Pancreas (tissue), 10 donors: ENCODE data around the gene HOXD4. TPM values are rescaled to one million over a fixed set of nuclear protein-coding genes. Genes with fewer than 3 reads are reported as not detected.

Source experiments
- ATAC-seq, 4 donors: fragments of 200-7000 bp; cut with Tn5 transposase; one replicate each; pipeline versions ENCODE4 v1.8.0 to v1.9.1; 2020; ENCODE audit warnings: mild to moderate bottlenecking in 4 of 4, moderate library complexity in 4 of 4
- DNase-seq, 6 donors: peaks; one replicate each; pipeline ENCODE4 v3.0.0-alpha.2; 2020
- FAIRE-seq: peaks from 2 replicates; lab custom pipeline; 2012; peaks lifted over from hg19 to GRCh38; lab: Jason Lieb, UNC
- H3K27ac ChIP-seq, 4 donors: fragments of 200-600 bp; sonication (generic); 1 replicate in 3 of 4; 2 replicates in 1 of 4; pipeline versions ENCODE4 v1.5.0 to v1.8.0; 2020
- H3K27me3 ChIP-seq, 4 donors: fragments of 200-600 bp; one replicate each; pipeline ENCODE4 v1.8.0; 2021
- H3K36me3 ChIP-seq, 3 donors: fragments of 200-600 bp; sonication (generic) in 1 of 3; one replicate each; pipeline versions ENCODE4 v1.5.0 to v1.8.0; 2020 to 2021
- H3K4me1 ChIP-seq, 3 donors: fragments of 200-600 bp; one replicate each; pipeline ENCODE4 v1.8.0; 2021
- H3K4me3 ChIP-seq, 4 donors: fragments of 200-600 bp; sonication (generic) in 2 of 4; one replicate each; pipeline versions ENCODE4 v1.5.0 to v1.8.0; 2020 to 2021
- H3K9me3 ChIP-seq, 4 donors: fragments of 200-600 bp; one replicate each; pipeline ENCODE4 v1.8.0; 2021
- WGBS, 2 donors: extraction: QIAGEN DNeasy Blood & Tissue Kit; methylation state at CpG; one replicate each; pipeline ENCODE4 v1.1.7; 2013; 5-methylcytosine and 5-hydroxymethylcytosine counted together
- intact Hi-C, 3 donors: fragments of 100-400 bp; cut with DNase I; formaldehyde crosslinking; loops; one replicate each; pipeline versions ENCODE4 v1.11.1 to v1.14.2; 2022
- polyA plus RNA-seq, 2 donors: library from polyadenylated mRNA; stranded (reverse); fragments of 200-250 nt; gene quantifications; one replicate each; pipeline ENCODE4 v1.2.3, GENCODE V29; 2013
- total RNA-seq, 6 donors: library from RNA; stranded (reverse); fragmentation: NEBNext Ultra II Directional in 4 of 6; extraction: Animal tissue kit (Norgen Biotek cat#: 25700) in 4 of 6; gene quantifications; one replicate each; pipeline versions ENCODE4 v1.2.1 to v1.2.4, GENCODE V29; 2021 to 2023
- TF ChIP-seq, protein P1 (sequence below), 4 donors: fragments of 200-600 bp; sonication (generic) in 3 of 4; IDR thresholded peaks; one replicate each; pipeline versions ENCODE4 v1.5.0 to v1.8.0; 2021; ENCODE audit warnings: antibody characterized with exemption in 4 of 4
- donor health status: healthy with polysubstance abuse.
- donor health status: DM: no; HTN: no; CAD: no; lungs with moderate emphysema.
- donor health status: DM: no; HTN: no; CAD: no.
- donor health status: control.
- donor health status: control.
- donor health status: Bipolar disorder and iron deficiency.
- donor health status: DM: yes; HTN: yes; CAD: no.
- donor health status: DM: no; HTN: no; CAD: no.
- donor health status: DM: no; HTN: no; CAD: no.
- donor health status: DM: yes; HTN: yes; CAD: no.

Gene HOXD4
- total and polyA plus RNA-seq, 8 donors, result 0.13 to 1.8 (median 0.31) TPM; not detected in 2

DNA sequence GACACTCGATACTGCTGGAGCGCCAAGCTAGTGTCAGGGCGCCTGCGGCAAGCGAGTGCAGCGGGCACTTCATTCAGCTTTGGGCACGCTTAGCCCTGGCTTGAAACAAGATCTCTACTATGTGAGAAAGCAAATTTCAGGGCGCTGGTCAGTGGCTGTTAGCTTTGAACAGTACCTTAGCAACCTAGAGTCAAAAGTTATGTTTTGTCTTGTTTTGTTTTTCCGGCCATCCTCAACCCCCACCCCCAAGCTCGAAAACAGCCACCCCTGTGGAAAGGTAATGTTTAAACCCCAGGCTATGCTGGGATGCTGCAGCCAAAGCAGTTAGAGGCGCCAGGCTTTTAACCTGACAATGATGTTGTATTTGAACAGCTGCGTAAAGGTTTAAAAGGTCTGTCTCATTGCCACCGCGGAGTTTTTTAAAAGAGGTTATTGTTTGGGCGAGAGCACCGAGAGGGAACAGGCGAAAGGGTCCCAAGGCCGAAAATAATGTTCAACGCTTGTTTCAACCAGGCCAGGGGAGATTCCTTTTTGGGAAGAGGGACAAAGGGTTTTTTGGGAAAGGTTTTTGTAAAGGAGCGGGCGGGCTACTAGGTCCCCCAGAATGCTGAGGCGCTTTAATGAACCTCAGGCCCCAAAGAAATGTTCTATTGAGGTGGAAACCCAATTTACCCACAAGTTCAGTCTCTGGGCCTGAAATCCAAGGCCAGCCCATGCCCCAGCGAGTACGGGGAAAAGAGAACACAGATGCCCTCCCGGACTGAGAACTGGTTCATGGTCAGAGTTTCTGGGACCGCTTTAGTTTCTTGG, 37.0 kb upstream of the HOXD4 start:
- FAIRE-seq (no peak), ATAC-seq (no peak), DNase-seq (no peak)
- intact Hi-C loops, result no loop called here
- 9 to 10% methylated on average over 26 of the region's 26 CpGs for WGBS, 2 donors
- H3K4me3 ChIP-seq, result no peak overlapping the region
- no peaks in the 10 kb centered on the region for H3K4me1 ChIP-seq
- H3K27me3 ChIP-seq, result peaks cover 8 to 95% (median 36%) of the 10 kb centered on the region in 4 donors
- TF ChIP-seq, protein P1, sequence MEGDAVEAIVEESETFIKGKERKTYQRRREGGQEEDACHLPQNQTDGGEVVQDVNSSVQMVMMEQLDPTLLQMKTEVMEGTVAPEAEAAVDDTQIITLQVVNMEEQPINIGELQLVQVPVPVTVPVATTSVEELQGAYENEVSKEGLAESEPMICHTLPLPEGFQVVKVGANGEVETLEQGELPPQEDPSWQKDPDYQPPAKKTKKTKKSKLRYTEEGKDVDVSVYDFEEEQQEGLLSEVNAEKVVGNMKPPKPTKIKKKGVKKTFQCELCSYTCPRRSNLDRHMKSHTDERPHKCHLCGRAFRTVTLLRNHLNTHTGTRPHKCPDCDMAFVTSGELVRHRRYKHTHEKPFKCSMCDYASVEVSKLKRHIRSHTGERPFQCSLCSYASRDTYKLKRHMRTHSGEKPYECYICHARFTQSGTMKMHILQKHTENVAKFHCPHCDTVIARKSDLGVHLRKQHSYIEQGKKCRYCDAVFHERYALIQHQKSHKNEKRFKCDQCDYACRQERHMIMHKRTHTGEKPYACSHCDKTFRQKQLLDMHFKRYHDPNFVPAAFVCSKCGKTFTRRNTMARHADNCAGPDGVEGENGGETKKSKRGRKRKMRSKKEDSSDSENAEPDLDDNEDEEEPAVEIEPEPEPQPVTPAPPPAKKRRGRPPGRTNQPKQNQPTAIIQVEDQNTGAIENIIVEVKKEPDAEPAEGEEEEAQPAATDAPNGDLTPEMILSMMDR (IDR thresholded peaks at IDR 0.05), result no peak
- H3K36me3 ChIP-seq, result no peaks in the 10 kb centered on the region
- H3K9me3 ChIP-seq, result no peaks in the 10 kb centered on the region
- H3K27ac ChIP-seq, result no peak overlapping the region

DNA sequence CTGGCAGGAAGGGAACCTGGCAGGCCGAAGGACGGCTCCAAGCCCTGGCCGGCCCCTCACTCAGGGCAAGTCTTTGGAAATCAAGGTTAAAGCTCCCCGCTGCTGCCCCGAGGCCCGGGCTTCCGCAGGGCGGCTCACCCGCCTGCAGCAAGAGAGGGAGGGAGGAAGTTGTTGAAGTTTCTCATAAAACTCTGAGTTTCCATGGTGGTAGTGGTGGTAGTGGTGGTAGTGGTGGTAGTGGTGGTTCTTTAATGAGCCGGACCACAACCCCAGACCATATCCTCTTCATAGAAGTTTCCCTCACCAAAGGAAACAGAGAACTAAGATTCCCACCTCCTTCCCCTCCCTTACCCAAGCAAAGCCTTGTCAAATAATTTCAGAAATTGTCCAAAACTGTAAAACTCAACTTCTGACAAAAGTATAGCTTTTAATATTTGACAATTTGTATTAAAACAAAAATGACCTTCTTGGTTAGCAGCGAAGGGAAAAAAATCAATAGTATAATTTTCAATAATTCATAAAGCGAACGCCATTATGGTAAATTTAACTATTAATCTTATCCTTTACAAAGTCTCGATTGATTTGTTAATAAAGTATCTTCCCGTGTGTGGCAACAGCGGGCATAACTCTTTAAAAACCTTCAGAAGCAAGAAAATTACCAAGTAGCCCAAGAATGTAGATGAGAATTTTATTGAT, 36.3 kb upstream of the HOXD4 start:
- 16 to 18% methylated on average over 16 of the region's 16 CpGs for WGBS, 2 donors
- FAIRE-seq (no peak), DNase-seq (no peak), ATAC-seq (no peak)
- intact Hi-C loops, result no loop called here
- H3K4me3 ChIP-seq, result no peak overlapping the region
- no peaks in the 10 kb centered on the region for H3K9me3 ChIP-seq
- H3K36me3 ChIP-seq, result no peaks in the 10 kb centered on the region
- H3K27ac ChIP-seq, result no peak overlapping the region
- H3K4me1 ChIP-seq, result no peaks in the 10 kb centered on the region
- TF ChIP-seq, protein P1 (IDR thresholded peaks at IDR 0.05), result no peak
- peaks cover 8 to 95% (median 39%) of the 10 kb centered on the region in 4 donors for H3K27me3 ChIP-seq

DNA sequence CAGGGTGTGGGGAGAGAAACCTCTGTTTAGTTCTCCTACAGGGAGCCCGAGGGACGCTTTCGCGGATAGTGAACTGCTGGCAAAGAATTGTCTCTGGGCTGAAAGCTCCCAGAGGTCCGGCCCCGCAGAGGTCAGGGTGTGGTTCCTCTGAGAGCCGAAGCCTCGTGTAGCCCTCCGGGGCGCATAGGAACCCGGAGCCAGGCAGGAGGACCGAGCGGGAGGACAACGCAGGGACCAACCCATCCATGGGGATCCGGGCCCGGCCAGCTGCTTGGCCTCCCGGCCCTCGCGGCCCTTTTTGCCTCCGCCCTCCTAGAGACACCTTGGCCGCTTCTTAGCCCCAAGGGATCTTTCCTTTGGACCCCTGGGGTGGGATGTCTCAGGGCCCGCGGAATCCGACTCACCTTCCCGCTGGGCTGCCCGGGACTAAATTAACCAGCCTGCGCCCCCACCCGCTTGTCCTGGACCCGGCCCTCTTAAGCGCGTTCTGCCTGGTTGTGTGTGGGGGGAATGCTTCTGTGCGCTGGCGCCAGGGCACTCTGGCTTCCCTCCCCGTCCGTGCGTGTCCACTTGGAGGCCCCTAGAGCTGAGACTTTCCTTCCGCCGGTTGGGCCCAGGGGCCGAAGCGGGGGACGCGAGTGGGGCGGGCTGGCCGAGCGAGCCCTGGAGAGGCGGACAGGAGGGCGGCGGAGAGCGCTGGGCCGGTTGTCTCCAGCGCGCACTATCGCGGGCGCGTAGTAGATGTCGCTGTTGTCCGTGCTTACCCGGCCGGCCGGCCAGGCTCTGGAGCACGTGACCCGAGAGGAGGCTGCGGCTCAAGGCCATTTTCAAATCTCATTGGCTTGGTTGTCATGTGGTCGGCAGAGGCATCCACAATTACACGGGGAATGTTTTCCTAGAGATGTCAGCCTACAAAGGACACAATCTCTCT, 35.2 kb upstream of the HOXD4 start, which contains the start of gene HOXD10:
Gene HOXD10 (plus strand): TSS at position 896 of the 931 bp plus-strand sequence. CDS start 56 bp downstream, outside the sequence.
- no peaks in the 10 kb centered on the region for H3K36me3 ChIP-seq
- H3K27me3 ChIP-seq, result peaks cover 2 to 95% (median 32%) of the 10 kb centered on the region in 4 donors
- intact Hi-C loops, result no loop called here
- 7 to 8% methylated on average over 58 to 66 of the region's 66 CpGs for WGBS, 2 donors
- no peak within 1 kb of the TSS for H3K4me3 ChIP-seq
- peak in 3 of 4 donors; percentile 35 to 43 (median 39) for ATAC-seq
- no peak within 1 kb of the TSS for H3K27ac ChIP-seq
- H3K9me3 ChIP-seq, result no peaks in the 10 kb centered on the region
- DNase-seq, result no peak
- no peak for FAIRE-seq
- TF ChIP-seq, protein P1 (IDR thresholded peaks at IDR 0.05), result no peak
- H3K4me1 ChIP-seq, result no peaks in the 10 kb centered on the region

DNA sequence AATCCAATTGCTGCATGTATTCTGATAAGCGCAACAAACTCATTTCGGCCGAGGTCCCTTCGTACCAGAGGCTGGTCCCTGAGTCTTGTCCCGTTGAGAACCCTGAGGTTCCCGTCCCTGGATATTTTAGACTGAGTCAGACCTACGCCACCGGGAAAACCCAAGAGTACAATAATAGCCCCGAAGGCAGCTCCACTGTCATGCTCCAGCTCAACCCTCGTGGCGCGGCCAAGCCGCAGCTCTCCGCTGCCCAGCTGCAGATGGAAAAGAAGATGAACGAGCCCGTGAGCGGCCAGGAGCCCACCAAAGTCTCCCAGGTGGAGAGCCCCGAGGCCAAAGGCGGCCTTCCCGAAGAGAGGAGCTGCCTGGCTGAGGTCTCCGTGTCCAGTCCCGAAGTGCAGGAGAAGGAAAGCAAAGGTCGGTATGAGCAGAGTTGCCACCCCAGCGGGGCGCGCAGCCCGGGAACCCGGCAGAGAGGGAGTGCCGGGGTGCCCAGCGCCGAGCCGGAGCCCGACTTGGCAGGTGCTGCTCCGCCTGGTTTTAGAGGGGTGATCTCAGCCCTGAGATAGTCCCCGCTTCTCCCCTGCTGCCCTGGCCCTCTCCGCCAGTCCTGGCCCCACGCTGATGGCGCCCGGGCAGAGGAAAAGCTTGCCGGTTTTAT, 34.1 kb upstream of the HOXD4 start:
- Histone ChIP-seq H3K9me3 (no peaks in the 10 kb centered on the region), H3K4me1 (peaks cover 0 to 1% (median 0%) of the 10 kb centered on the region in 3 donors), H3K4me3 (no peak overlapping the region), H3K36me3 (no peaks in the 10 kb centered on the region), H3K27me3 (peaks cover 0 to 96% (median 38%) of the 10 kb centered on the region in 4 donors), H3K27ac (no peak overlapping the region)
- no peak for DNase-seq
- 13 to 19% methylated on average over 36 to 40 of the region's 40 CpGs for whole genome bisulfite sequencing, 2 donors
- ATAC-seq, result no peak
- FAIRE-seq, result no peak
- intact Hi-C loops, result no loop called here
- TF ChIP-seq, protein P1 (IDR thresholded peaks at IDR 0.05), result no peak
